GM23338 (cell line): ENCODE results near the gene EEPD1.

Experiments used
- CREB1 ChIP-seq: fragments of 250-450 bp; sonication (Bioruptor Pico); IDR thresholded peaks from 2 replicates; pipeline ENCODE4 v1.5.0; 2020; ENCODE audit warnings: low read depth, mild to moderate bottlenecking, moderate library complexity
- CTCF ChIP-seq, 2 experiments: fragments of 200-600 bp in 1 of 2; sonication (generic) in 1 of 2; conservative IDR thresholded peaks; 2 replicates each; pipeline versions ENCODE4 v1.5.1 to v1.6.1; 2016 to 2017; ENCODE audit warnings: antibody characterized with exemption in 2 of 2, low read depth in 2 of 2, mild to moderate bottlenecking in 2 of 2, moderate library complexity in 1 of 2
- ETS1 ChIP-seq: IDR thresholded peaks from 2 replicates; pipeline ENCODE4 v1.6.1; 2016; ENCODE audit warnings: antibody characterized with exemption
- EZH2 ChIP-seq: fragments of 200-600 bp; sonication (generic); IDR thresholded peaks from one replicate; pipeline ENCODE4 v1.8.0; 2017; ENCODE audit warnings: antibody characterized with exemption, mild to moderate bottlenecking, low read depth; ENCODE audit not compliant: unreplicated experiment
- EZH2phosphoT487 ChIP-seq: fragments of 200-600 bp; sonication (generic); IDR thresholded peaks from one replicate; pipeline ENCODE4 v1.8.1; 2018; ENCODE audit warnings: antibody characterized with exemption; ENCODE audit not compliant: unreplicated experiment
- JUNB ChIP-seq: IDR thresholded peaks from one replicate; pipeline ENCODE4 v1.6.1; 2016; ENCODE audit warnings: antibody characterized with exemption; ENCODE audit not compliant: unreplicated experiment
- NANOG ChIP-seq: IDR thresholded peaks from 2 replicates; pipeline ENCODE4 v1.6.1; 2016; ENCODE audit warnings: antibody characterized with exemption, borderline replicate concordance
- POLR2AphosphoS5 ChIP-seq: IDR thresholded peaks from 2 replicates; pipeline ENCODE4 v1.6.1; 2016; ENCODE audit warnings: antibody characterized with exemption, low read depth
- REST ChIP-seq: IDR thresholded peaks from one replicate; pipeline ENCODE4 v1.6.1; 2018; ENCODE audit warnings: antibody characterized with exemption; ENCODE audit not compliant: unreplicated experiment
- STAT1 ChIP-seq: IDR thresholded peaks from one replicate; pipeline ENCODE4 v1.6.1; 2016; ENCODE audit warnings: antibody characterized with exemption; ENCODE audit not compliant: unreplicated experiment
- ZNF114 ChIP-seq: fragments of 250-450 bp; sonication (Bioruptor Pico); IDR thresholded peaks from 2 replicates; pipeline ENCODE4 v1.5.0; 2020; ENCODE audit warnings: mild to moderate bottlenecking, moderate library complexity
- ZNF331 ChIP-seq: fragments of 250-450 bp; sonication (Bioruptor Pico); IDR thresholded peaks from 2 replicates; pipeline ENCODE4 v1.5.0; 2020; ENCODE audit warnings: low read depth, mild to moderate bottlenecking, moderate library complexity
- ZNF462 ChIP-seq: fragments of 250-450 bp; sonication (Bioruptor Pico); IDR thresholded peaks from 2 replicates; pipeline ENCODE4 v1.5.0; 2020; ENCODE audit warnings: mild to moderate bottlenecking, moderate library complexity

- TF ChIP-seq NANOG = no peak
- TF ChIP-seq CTCF (conservative IDR thresholded peaks at IDR 0.05; ENCODE audit: low read depth in 2 of 2) = no peak
- TF ChIP-seq EZH2phosphoT487 = no peak
- TF ChIP-seq CREB1 (CRISPR knock-in tag) = no peak
- TF ChIP-seq POLR2AphosphoS5 = no peak
- no peak for TF ChIP-seq JUNB
- TF ChIP-seq EZH2 = no peak
- TF ChIP-seq ZNF114 = no peak
- no peak for TF ChIP-seq ETS1
- no peak for TF ChIP-seq ZNF331
- TF ChIP-seq REST = no peak
- TF ChIP-seq ZNF462 (CRISPR knock-in tag) = no peak
- no peak for TF ChIP-seq STAT1
Observed at GRCh38 chr7:36232971-36233550, 80.0 kb downstream of the EEPD1 start.
